ENCODE results near the gene MXD4.
"Not testable (repeated sequence)": the region's sequence is repeated elsewhere in the genome, so short reads cannot be mapped to it uniquely, and the experiment has no call there.

MXD4 gene

DNA sequence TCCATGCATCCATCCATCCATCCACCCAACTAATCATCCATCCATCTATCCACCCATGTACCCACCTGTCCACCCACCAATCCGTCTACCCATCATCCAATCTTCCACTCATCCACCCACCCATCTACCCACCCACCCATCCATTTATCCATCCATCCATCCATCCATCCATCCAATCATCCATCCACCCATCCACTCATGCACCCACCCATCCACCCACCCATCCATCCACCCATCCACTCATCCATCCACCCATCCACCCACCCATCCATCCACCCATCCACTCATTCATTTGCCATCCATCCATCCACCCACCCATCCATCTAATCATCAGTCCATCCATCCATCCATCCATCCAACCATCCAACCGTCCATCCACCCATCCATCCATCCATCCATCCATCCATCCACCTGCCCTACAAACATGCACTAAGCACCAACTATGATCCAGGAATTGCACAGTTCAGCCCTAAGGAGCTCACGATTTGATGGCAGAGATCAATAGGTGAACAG lies 21.3 kb upstream of the MXD4 start:
- no peak overlapping the region for H3K27ac ChIP-seq (ENCODE audit: low read depth, low read length)
- no peak overlapping the region for H3K9ac ChIP-seq (ENCODE audit: low read length)
- no peaks in the 10 kb centered on the region for H3K4me1 ChIP-seq (ENCODE audit: insufficient read depth, low read length)
- no peak overlapping the region for H3K4me3 ChIP-seq (ENCODE audit: low read depth in 1 of 2, low read length in 2 of 2)
- no peaks in the 10 kb centered on the region for H3K27me3 ChIP-seq (ENCODE audit: control insufficient read depth in 1 of 2, insufficient read depth in 2 of 2, low read length in 2 of 2)
- no peaks in the 10 kb centered on the region for H3K36me3 ChIP-seq (ENCODE audit: insufficient read depth, low read length)
- H3K9me3 ChIP-seq (ENCODE audit: low read length), result no peaks in the 10 kb centered on the region

DNA sequence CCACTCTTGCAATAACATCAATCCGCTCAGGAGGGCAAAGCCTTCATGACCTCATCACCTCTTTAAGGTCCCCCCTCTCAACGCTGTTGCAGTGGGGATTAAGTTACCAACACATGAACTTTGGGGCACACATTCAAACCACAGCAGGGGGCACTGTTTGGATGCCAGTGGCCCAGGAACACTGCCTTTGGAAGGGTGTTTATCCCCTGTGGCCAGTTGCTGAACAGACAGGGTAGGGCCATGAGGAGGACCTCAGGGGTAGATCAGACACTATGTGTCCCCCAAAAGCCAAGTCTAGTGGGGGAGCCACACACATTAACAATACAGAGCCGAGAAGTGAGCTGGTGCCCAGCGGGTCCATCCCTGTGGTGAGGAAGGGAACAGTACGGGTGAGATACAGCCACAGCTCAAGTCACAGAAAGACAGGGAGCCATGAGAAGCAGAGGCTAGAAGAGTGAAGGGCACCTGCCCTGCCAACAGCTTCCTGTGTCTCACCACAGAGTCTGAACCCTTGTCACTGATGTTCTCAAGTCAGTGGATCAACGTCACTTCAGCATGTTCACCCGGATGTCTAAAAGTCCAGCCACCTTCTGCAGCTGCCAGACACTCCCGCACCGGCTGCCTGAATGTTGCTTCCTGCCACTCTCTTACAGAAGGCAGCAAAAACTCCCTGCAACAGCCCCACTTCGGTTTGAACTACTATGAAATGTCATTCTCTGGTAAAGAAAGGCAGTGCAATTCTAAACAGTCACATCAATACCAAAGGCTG lies 19.9 kb upstream of the MXD4 start:
- no peaks in the 10 kb centered on the region for H3K36me3 ChIP-seq (ENCODE audit: insufficient read depth, low read length)
- H3K4me1 ChIP-seq (ENCODE audit: insufficient read depth, low read length), result no peaks in the 10 kb centered on the region
- H3K4me3 ChIP-seq (ENCODE audit: low read depth in 1 of 2, low read length in 2 of 2), result no peak overlapping the region
- H3K27me3 ChIP-seq (ENCODE audit: control insufficient read depth in 1 of 2, insufficient read depth in 2 of 2, low read length in 2 of 2), result no peaks in the 10 kb centered on the region
- H3K9ac ChIP-seq (ENCODE audit: low read length), result no peak overlapping the region
- H3K27ac ChIP-seq (ENCODE audit: low read depth, low read length), result no peak overlapping the region
- no peaks in the 10 kb centered on the region for H3K9me3 ChIP-seq (ENCODE audit: low read length)

DNA sequence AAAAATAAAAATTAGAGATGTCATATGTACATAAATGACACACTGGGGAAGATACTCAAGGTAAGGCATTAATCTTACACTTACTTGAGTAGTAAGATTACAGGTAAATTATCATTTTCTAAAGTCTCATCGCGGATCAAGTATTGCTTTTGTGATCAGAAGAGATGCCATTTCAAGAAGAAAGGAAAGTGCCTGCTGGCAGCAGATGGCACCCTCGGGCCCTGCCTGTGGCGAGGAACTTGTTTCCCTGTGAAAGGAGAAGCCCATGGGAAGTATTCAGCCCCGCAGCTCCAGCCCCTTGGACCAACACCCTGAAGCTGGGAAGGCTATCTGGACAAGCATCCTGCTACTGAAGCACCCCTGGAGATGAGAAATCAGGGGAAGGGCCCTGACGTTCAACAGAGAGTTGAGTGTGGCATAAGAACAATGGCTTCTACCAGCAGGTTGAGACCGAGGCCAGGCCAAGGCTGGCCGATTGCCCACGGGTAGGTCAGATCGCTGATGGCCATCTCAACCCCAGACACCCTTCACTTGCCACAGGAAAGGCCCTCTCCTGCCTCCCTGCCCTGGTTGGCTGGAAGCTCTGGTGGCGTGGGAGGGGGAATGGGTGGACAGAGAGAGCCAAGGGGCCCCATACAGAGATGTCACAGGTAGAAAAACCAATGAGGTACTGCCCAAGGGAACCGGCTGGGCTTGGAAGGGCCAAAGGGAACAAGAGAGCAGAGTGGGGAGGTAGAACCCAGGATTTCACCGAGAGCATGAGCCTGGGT lies 18.8 kb upstream of the MXD4 start:
- H3K4me3 ChIP-seq (ENCODE audit: low read depth in 1 of 2, low read length in 2 of 2), result no peak overlapping the region
- H3K9ac ChIP-seq (ENCODE audit: low read length), result no peak overlapping the region

DNA sequence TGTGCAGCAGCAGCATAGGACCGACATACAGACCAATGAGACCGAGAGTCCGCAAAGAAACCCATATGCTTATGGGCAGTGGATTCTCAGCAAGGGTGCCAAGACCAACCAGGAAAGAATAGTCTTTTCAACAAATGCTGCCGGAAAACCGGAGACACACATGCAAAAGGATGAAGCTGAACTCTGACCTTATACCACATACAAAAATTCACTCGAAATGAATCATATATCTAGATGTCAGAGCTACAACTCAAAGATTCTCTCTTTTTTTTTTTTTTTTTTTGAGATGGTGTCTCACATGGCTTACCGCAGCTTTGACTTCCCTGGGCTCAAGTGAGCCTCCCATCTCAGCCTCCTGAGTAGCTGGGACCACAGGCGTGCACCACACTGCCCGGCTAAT lies 16.0 kb upstream of the MXD4 start:
- Histone ChIP-seq H3K36me3 (ENCODE audit: insufficient read depth, low read length) (no peaks in the 10 kb centered on the region), H3K27ac (ENCODE audit: low read depth, low read length) (no peak overlapping the region), H3K9me3 (ENCODE audit: low read length) (no peaks in the 10 kb centered on the region), H3K4me3 (ENCODE audit: low read depth in 1 of 2, low read length in 2 of 2) (no peak overlapping the region), H3K27me3 (ENCODE audit: control insufficient read depth in 1 of 2, insufficient read depth in 2 of 2, low read length in 2 of 2) (no peaks in the 10 kb centered on the region), H3K9ac (ENCODE audit: low read length) (no peak overlapping the region), H3K4me1 (ENCODE audit: insufficient read depth, low read length) (no peaks in the 10 kb centered on the region)

More for the DNA sequence above, 18.8 kb upstream of the MXD4 start:
- Histone ChIP-seq H3K9me3 (ENCODE audit: low read length) (no peaks in the 10 kb centered on the region), H3K4me1 (ENCODE audit: insufficient read depth, low read length) (no peaks in the 10 kb centered on the region), H3K27me3 (ENCODE audit: control insufficient read depth in 1 of 2, insufficient read depth in 2 of 2, low read length in 2 of 2) (no peaks in the 10 kb centered on the region), H3K27ac (ENCODE audit: low read depth, low read length) (no peak overlapping the region), H3K36me3 (ENCODE audit: insufficient read depth, low read length) (no peaks in the 10 kb centered on the region)

DNA sequence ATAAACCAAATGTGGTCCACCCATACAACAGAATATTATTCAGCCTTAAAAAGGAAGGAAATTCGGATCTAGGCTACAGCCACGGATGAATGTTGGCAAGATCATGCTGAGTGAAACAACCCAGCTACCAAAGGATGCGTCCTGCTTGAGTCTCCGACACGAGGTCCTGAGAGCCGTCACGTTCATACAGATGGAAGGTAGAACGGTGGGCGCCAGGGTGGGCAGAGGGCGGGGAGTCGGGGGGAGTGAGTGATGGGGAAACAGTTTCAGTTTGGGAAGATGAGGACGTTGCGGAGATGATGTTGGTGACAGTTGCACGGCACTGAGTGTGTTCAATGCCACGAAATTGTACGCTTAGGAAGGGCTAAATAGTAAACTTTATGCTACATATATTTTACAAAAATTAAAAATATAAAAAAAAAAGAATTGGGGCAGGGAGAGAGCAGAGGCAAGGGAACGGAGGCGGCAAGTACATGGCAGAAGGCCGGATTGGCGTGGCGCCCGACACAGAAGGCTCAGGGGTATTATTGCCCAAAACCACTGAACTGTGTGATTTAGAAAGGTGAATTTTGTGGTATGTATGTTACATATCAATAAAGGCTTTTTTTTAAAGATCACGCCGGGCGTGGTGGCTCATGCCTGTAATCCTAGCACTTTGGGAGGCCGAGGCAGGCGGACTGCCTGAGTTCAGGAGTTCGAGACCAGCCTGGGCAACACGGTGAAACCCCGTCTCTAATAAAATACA lies 14.8 kb upstream of the MXD4 start:
- H3K4me1 ChIP-seq (ENCODE audit: insufficient read depth, low read length), result no peaks in the 10 kb centered on the region
- no peaks in the 10 kb centered on the region for H3K27me3 ChIP-seq (ENCODE audit: control insufficient read depth in 1 of 2, insufficient read depth in 2 of 2, low read length in 2 of 2)
- H3K4me3 ChIP-seq (ENCODE audit: low read depth in 1 of 2, low read length in 2 of 2), result no peak overlapping the region
- no peak overlapping the region for H3K27ac ChIP-seq (ENCODE audit: low read depth, low read length)
- H3K9ac ChIP-seq (ENCODE audit: low read length), result no peak overlapping the region
- H3K9me3 ChIP-seq (ENCODE audit: low read length), result no peaks in the 10 kb centered on the region
- H3K36me3 ChIP-seq (ENCODE audit: insufficient read depth, low read length), result no peaks in the 10 kb centered on the region

DNA sequence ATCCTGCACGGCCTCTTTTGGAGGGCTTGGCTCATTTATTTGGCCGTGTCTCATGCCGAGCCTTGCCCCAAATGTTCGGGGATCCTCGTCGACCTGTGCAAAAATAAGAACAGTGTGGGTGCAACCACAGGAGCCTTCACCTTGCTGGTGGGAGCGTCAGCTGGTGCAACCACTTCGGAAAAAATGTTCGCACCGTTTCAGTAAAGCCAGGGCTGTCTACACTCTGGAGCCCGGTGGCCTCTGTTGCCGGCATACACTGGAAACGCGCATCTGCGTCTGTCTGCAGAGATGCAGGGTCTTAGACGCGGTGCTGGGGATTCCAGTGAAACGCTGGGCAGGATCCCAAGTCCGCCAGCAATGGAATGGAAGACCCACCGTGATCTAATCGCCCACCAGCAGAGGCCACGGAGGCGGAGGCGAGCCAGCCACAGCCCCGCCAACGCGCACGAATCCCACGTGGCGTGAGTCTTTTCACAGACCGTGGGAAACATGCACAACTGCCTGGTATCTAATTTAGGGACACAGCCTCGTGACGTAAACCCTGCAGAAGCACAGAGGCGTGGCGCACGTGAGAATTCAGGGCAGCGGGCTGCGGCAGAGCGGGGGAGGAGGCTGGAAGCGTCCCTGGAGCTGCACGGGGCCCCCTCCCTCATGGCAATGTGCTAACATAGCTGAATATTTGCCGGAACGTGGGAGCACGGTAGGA lies 13.8 kb upstream of the MXD4 start:
- no peak overlapping the region for H3K9ac ChIP-seq (ENCODE audit: low read length)
- H3K36me3 ChIP-seq (ENCODE audit: insufficient read depth, low read length), result no peaks in the 10 kb centered on the region
- no peak overlapping the region for H3K4me3 ChIP-seq (ENCODE audit: low read depth in 1 of 2, low read length in 2 of 2)
- no peaks in the 10 kb centered on the region for H3K4me1 ChIP-seq (ENCODE audit: insufficient read depth, low read length)
- no peak overlapping the region for H3K27ac ChIP-seq (ENCODE audit: low read depth, low read length)
- H3K9me3 ChIP-seq (ENCODE audit: low read length), result no peaks in the 10 kb centered on the region
- no peaks in the 10 kb centered on the region for H3K27me3 ChIP-seq (ENCODE audit: control insufficient read depth in 1 of 2, insufficient read depth in 2 of 2, low read length in 2 of 2)

DNA sequence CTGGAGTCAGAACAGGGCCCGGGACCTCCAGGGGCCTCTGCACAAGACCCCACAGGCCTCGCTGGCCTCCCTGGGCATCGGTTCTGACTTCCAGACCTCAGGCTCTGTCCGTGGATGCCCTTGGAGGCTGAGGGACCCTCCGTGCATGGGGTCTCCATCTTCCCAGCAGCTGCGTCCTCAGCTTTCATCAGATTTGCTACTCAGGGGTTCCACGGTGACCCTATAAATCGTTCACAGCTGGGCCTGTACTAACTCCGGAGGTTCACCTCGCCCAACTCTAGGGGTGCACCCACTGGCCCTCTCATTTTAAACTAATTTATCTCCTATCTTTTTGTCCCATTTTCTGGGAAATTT lies 13.1 kb upstream of the MXD4 start:
- not testable (repeated sequence) for H3K27ac ChIP-seq (ENCODE audit: low read depth, low read length); H3K4me1 ChIP-seq (ENCODE audit: insufficient read depth, low read length); H3K9me3 ChIP-seq (ENCODE audit: low read length); H3K4me3 ChIP-seq (ENCODE audit: low read depth in 1 of 2, low read length in 2 of 2); H3K36me3 ChIP-seq (ENCODE audit: insufficient read depth, low read length); H3K27me3 ChIP-seq (ENCODE audit: control insufficient read depth in 1 of 2, insufficient read depth in 2 of 2, low read length in 2 of 2); H3K9ac ChIP-seq (ENCODE audit: low read length)

DNA sequence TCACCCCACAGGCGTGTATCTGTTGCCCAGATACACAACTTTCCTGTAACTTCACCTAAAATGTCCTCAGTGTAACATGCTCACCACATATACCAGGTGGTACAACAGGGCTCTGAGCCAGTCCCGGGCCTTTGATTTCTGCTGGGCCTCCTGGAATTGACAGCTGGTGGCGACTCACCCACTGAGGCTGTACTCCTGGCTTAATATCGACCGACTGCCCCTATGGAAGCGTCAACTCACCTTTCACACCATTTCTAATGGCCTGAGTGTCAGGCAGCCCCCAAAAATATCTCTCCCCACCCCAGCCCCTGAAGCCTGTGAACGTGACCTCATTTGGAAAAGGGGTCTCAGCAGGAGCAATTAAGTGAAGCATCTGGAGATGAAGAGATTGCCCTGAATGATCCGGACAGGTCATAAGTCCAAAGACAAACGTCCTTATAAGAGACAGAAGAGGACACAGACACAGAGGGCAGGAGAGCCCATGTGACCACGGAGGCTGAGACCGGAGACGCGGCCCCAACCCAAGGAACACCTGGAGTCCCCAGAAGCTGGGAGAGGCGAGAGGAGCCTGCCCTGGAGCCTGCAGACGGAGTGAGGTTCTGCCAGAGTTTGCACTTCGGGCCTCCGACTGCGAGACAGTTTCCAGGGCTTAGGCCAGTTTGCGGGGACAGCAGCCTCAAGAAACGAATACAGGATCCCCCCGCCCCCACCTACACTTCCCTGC lies 12.6 kb upstream of the MXD4 start:
- no peaks in the 10 kb centered on the region for H3K36me3 ChIP-seq (ENCODE audit: insufficient read depth, low read length)
- no peaks in the 10 kb centered on the region for H3K27me3 ChIP-seq (ENCODE audit: control insufficient read depth in 1 of 2, insufficient read depth in 2 of 2, low read length in 2 of 2)
- no peaks in the 10 kb centered on the region for H3K4me1 ChIP-seq (ENCODE audit: insufficient read depth, low read length)
- no peak overlapping the region for H3K9ac ChIP-seq (ENCODE audit: low read length)
- no peaks in the 10 kb centered on the region for H3K9me3 ChIP-seq (ENCODE audit: low read length)
- no peak overlapping the region for H3K27ac ChIP-seq (ENCODE audit: low read depth, low read length)
- no peak overlapping the region for H3K4me3 ChIP-seq (ENCODE audit: low read depth in 1 of 2, low read length in 2 of 2)

DNA sequence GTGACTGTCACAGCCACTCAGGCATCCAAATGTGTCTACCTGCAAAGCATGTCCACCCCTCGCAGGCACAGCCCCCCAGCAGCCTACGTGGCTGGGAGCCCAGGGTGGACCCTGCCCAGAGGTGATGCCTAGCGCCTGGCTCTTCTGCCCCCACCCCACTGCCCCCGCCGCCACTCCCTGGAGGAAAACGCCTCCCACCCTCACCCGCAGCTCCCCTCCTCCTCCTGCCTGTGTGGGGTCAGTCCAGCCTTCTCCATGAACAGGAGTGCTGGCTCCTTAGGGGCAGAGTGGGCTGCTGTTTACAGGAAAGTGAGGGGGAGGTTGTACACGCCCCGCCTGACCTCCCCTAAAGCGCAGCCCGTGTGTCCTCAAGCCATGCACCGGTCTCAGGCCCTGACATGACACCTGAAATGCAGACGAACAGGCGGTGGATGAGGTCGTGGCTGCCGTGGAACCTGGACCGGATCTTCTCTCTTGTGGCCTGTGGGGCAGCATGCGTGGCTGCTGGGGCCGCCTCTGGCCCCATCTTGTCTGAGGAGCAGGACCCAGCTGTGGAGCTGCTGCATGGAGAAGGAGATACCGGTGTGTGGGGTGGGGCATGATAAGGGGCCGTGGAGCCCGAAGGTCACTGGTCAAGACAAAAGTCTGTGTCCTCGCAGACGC lies 11.9 kb upstream of the MXD4 start:
- no peaks in the 10 kb centered on the region for H3K36me3 ChIP-seq (ENCODE audit: insufficient read depth, low read length)
- no peak overlapping the region for H3K27ac ChIP-seq (ENCODE audit: low read depth, low read length)
- no peaks in the 10 kb centered on the region for H3K27me3 ChIP-seq (ENCODE audit: control insufficient read depth in 1 of 2, insufficient read depth in 2 of 2, low read length in 2 of 2)

DNA sequence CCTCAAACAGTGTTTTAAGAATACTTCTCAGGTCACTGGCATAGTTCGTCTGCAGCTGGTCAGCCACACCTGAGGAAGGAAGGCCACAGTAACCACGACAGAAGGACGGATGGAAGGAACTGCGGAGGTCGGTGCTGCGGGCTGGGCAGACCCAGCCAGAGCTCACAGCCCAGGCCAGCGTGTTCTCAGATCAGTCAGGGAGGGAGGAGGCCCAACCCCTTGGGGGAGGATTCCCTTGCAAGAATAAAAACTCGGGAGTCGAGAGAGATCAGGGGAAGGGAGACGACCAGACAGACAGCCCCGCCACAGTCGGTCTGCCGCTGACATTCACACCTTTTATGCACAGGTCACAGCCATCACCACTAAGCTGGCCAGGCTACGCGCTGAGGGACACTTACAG lies 11.3 kb upstream of the MXD4 start:
- H3K27me3 ChIP-seq (ENCODE audit: control insufficient read depth in 1 of 2, insufficient read depth in 2 of 2, low read length in 2 of 2), result no peaks in the 10 kb centered on the region
- no peak overlapping the region for H3K4me3 ChIP-seq (ENCODE audit: low read depth in 1 of 2, low read length in 2 of 2)
- no peaks in the 10 kb centered on the region for H3K9me3 ChIP-seq (ENCODE audit: low read length)
- H3K27ac ChIP-seq (ENCODE audit: low read depth, low read length), result no peak overlapping the region
- H3K4me1 ChIP-seq (ENCODE audit: insufficient read depth, low read length), result no peaks in the 10 kb centered on the region
- no peak overlapping the region for H3K9ac ChIP-seq (ENCODE audit: low read length)
- H3K36me3 ChIP-seq (ENCODE audit: insufficient read depth, low read length), result no peaks in the 10 kb centered on the region

More for the DNA sequence above, 11.9 kb upstream of the MXD4 start:
- no peaks in the 10 kb centered on the region for H3K9me3 ChIP-seq (ENCODE audit: low read length)
- no peaks in the 10 kb centered on the region for H3K4me1 ChIP-seq (ENCODE audit: insufficient read depth, low read length)
- no peak overlapping the region for H3K9ac ChIP-seq (ENCODE audit: low read length)
- no peak overlapping the region for H3K4me3 ChIP-seq (ENCODE audit: low read depth in 1 of 2, low read length in 2 of 2)
